Ammon's horn (tissue), 1 donor: ENCODE data around the gene DOP1B.
"Not testable (repeated sequence)": the region's sequence is repeated elsewhere in the genome, so short reads cannot be mapped to it uniquely, and the experiment has no call there.

Experiments used
- DNase-seq: peaks from one replicate; pipeline ENCODE4 v3.0.0-alpha.2; 2016; ENCODE audit warnings: low spot score

Gene DOP1B

GRCh38 chr21:36134803-36135390 is 21.7 kb upstream of the DOP1B start, which contains the start of gene CBR3:
CBR3 (plus strand) TSS chr21:36135079; CDS start chr21:36135193, 114 bp downstream.
- DNase-seq, result peak; percentile 48

- peak; percentile 75 for DNase-seq
Measured at GRCh38 chr21:36135391-36136102, 21.1 kb upstream of the DOP1B start.

DNA sequence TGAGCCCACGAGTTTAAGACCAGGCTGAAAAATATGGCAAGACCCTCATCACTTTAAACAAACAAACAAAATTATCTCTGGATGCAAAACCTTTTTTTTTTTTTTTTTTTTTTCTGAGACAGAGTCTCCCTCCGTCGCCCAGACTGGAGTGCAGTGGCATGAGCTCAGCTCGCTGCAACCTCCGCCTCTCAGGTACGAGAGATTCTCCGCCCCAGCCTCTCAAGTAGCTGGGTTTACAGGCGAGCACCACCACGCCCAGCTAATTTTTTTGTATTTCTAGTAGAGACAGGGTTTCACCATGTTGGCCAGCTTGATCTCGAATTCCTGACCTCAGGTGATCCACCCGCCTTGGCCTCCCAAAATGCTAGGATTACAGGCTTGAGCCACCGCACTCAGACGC is 16.8 kb upstream of the DOP1B start:
- DNase-seq, result not testable (repeated sequence)

DNA sequence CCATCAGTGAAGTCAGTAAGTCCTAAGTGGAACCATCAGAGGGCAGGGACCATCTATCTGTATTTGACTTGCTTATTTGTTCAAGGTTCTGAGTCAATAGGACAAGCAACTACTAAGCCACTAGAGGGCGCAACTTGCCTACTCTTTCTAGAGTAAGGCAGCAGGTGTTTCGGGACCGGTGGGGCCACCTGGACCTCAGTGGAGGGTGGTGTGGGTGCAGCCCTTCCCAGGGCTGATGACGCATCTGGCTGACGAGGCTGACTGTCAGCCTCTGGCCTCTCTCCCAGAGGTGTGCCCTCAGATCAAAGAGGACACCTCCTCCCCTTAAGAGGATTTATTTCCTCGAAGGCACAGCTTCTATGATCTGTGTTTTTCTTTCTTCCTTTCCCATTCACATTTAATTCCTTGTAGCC is 15.1 kb upstream of the DOP1B start:
- peak; percentile 93 for DNase-seq

GRCh38 chr21:36144233-36144632 is 12.4 kb upstream of the DOP1B start:
- DNase-seq, result not testable (repeated sequence)

- DNase-seq, result no peak
Measured at GRCh38 chr21:36145259-36145658, 11.4 kb upstream of the DOP1B start.

DNA sequence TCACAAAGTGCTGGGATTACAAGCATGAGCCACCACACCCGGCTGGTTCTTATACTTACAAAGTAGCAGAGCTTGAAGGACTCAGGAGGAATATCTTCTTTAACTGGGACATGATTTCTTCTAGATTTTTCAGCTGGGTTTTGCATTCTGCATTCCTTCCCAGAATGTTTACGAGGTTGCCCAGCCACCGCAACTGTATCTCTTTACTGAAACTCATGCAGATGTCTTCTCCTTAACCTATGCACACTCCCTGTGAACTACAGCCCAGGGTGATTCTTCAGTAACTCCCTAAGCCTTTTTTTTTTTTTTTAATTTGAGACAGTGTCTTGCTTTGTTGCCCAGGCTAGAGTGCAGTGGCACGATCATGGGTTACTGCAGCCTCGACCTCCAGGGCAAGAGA is 8.7 kb upstream of the DOP1B start:
- no peak for DNase-seq

GRCh38 chr21:36148886-36149285 is 7.7 kb upstream of the DOP1B start:
- DNase-seq, result no peak

DNA sequence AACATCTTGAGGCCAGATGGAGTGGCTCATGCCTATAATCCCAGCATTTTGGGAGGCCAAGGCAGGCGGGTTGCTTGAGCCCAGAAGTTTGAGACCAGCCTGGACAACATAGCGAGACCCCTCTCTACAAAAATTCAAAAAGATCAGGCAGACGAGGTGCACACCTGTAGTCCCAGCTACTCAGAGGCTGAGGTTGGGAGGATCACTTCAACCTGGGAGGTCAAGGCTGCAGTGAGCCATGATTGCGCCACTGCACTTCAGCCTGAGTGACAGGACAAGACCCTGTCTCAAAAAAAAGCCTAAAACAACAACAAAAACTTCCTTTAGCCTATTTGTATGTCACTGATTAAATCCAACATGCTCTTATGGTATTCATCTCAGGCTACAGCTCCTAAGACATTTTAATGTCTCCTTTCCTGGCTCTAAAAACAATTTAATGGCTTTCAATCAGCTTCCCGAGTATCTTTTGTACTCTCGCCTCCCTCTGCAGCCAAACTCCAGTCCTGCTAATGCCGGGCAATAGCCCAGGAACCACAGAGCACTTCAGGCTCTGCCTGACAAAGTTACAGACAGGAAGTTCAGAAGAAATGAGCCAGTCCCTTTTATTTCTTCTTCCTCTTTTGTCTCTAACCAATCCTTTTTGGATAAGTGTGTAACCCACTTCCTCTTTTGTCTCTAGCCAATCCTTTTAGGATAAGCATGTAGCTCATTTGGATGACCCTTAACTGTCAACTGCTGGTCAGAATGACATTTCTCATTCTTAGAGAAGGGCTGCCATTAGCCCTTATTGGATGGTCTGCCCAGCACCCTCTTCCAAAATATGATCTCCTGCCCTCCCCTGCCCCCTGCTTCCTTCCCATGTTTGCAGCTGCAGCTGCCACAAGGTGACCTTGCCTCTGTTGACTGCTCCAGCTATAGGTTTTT is 6.6 kb upstream of the DOP1B start:
- peak; percentile 76 for DNase-seq

DNA sequence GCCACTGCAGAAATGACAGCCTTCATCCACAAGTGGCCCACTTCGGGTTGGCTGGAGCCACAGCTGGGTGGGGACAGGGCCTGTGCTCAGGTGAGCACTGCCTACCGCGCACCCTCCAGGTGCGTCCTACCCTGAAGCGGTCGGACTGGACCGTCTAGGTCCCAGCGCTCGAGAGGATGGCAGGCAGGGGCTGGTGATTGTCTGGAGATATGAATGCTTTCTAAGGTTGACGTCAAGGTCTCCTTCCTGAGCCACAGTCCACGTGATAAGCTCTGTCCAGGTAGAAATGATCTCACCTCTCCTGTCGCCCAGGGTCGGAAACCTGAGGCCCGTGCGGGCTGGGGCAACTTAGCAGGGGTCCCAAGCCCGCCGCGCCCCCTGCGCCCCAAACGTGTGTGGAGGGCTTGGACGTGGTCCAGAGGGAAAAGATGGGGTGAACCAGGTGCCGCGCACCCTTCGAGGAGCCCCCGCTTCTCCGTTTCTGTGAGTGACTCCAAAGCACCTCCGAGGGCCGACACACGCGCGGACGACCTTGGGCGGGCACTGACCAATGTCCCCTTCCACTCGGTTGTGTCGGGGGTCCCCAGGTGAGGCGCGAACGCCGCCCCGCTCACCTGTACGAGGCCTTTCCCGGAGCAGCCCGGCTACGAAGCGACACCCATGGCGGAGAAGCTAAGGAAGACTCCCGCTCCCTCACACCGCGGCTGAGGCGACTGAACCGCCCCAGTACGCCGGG is 853 bp upstream of the DOP1B start:
- no peak for DNase-seq

- DNase-seq, result peak; percentile 100
Measured at GRCh38 chr21:36156339-36156814, 247 bp upstream of the DOP1B start.

DNA sequence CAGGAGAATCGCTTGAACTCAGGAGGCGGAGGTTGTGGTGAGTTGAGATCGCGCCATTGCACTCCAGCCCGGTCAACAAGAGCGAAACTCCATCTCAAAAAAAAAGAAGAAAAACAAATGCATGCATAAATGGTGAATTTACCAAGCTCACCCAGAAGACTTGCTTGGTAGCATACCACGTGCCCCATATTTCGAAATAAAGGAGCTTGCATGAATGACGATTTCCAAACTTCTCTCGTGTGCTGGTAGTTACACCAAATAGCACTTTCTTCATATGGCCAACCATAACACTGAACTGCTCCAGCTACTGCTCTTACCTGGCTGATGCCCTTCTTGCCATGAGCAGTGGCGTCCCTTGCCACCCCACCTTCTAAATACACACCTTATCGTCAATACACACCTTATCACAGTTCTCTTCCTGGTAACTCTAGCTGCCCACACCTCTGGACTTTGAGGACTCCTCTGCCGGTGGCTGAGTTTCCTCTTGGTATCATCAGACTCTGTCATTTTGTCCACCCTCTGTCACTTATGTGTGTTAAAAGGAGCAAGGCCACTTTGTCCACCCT is 2.8 kb downstream of the DOP1B start:
- no peak for DNase-seq

DNA sequence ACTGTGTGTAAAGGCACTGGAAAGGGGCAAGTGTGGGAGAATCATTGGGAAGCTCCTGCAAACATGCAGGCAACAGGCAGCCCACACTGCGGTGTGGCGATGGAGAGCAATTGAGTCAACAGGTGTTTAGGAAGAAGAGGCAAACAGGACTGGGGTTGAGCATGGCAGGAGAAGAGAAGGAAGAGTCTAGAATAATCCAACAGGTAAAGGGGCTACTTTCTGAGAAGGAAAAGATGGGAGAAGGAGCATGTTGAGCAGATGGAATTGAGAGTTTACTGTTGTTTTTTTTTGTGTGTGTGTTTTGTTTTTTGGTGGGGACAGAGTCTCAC is 4.2 kb downstream of the DOP1B start:
- no peak for DNase-seq

GRCh38 chr21:36162631-36163030 is 6.0 kb downstream of the DOP1B start:
- no peak for DNase-seq

DNA sequence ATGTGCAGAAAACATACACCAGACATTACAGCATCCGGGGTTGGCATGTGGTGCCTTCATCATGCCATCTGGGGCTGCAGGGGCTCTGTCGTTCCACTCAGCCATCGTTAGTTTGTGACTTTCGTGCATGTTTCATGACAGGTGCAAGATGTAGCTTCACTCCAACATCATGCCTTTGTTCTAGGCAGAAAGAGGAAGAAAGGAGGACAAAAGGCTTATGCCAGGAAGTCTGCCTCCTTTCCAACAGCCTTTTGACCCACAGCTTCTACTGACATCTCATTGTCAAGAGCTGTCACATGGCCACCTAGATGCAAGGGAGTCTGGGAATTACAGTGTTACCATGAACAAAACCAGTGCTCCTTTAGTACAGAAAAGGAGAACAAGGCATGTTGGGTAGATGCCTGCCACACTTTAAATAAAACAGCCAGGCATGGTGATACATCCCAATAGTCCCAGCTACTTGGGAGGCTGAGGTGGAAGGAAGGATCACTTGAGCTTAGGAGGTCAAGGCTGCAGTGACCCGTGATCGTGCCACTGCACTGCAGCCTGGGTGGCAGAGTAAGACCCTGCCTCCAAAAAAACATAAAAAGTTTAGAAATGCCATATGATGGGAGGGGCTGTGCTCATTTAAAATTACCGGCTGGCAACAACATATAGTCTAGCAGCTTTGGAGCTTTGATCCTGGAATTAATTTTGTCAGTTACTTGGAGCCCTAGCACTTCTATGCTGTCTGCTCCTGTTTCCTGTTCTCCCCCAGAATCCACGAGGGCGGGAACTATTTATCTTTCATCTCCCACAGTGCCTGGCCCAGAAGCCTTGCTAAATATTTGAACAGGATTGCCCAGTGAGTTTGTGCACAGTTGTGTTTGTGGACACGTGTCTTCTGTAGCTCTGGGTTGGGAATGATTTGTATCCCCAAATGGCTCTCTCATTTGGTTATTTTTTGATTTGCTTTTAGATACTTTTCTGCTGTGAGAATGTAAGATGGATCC is 7.4 kb downstream of the DOP1B start:
- DNase-seq, result no peak

- DNase-seq, result no peak
Measured at GRCh38 chr21:36165356-36165755, 8.7 kb downstream of the DOP1B start.

DNA sequence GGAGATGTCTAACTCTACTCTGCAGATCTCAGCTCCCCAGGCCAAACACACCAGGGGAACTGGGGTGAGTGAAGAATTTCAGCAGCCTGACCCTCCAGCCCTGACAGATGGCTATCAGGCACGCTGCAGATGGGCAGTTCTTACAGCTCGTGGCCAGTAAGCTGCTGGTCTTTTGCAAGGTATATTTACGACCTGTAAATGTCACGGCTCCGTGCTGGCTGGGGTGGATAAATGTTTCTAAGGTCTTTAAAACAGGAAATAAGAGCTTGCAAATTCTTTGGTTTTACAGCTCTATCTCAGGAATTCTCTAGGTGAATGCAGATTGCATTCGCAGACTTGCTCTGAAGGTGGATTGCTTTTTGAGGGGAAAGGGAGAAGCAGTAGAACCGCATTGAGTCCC is 10.1 kb downstream of the DOP1B start:
- no peak for DNase-seq

- DNase-seq, result no peak
Measured at GRCh38 chr21:36167541-36167940, 10.9 kb downstream of the DOP1B start.

- DNase-seq, result no peak
Measured at GRCh38 chr21:36169470-36170128, 13.0 kb downstream of the DOP1B start.

GRCh38 chr21:36170823-36171222 is 14.2 kb downstream of the DOP1B start:
- DNase-seq, result no peak
